GM19238 (cell line): ENCODE results near the gene GMDS.

Source experiments
- DNase-seq: peaks from one replicate; pipeline ENCODE4 v3.0.0; 2011; ENCODE audit warnings: low spot score; ENCODE audit not compliant: insufficient read length

The GMDS gene

GRCh38 chr6:1995636-1996035 lies 249.8 kb downstream of the GMDS start:
- DNase-seq = no peak

- DNase-seq = no peak
These were observed 252.4 kb downstream of the GMDS start for GRCh38 chr6:1993042-1993441.

- no peak for DNase-seq
These were observed 254.0 kb downstream of the GMDS start for GRCh38 chr6:1991332-1991878.

GRCh38 chr6:1988843-1989242 lies 256.6 kb downstream of the GMDS start:
- no peak for DNase-seq

GRCh38 chr6:1987640-1988039 lies 257.8 kb downstream of the GMDS start:
- DNase-seq = no peak

- no peak for DNase-seq
These were observed 258.8 kb downstream of the GMDS start for GRCh38 chr6:1986454-1987243.

- no peak for DNase-seq
These were observed 260.9 kb downstream of the GMDS start for GRCh38 chr6:1984346-1984994.

GRCh38 chr6:1983850-1984249 lies 261.6 kb downstream of the GMDS start:
- no peak for DNase-seq

- no peak for DNase-seq
These were observed 272.4 kb downstream of the GMDS start for GRCh38 chr6:1972962-1973361.

- no peak for DNase-seq
These were observed 273.8 kb downstream of the GMDS start for GRCh38 chr6:1971612-1972011.

- no peak for DNase-seq
These were observed 275.2 kb downstream of the GMDS start for GRCh38 chr6:1970151-1970561.

GRCh38 chr6:1966713-1967112 lies 278.7 kb downstream of the GMDS start:
- no peak for DNase-seq

GRCh38 chr6:1965596-1966224 lies 279.7 kb downstream of the GMDS start:
- no peak for DNase-seq

- DNase-seq = no peak
These were observed 281.8 kb downstream of the GMDS start for GRCh38 chr6:1963596-1963995.

GRCh38 chr6:1962201-1962600 lies 283.2 kb downstream of the GMDS start:
- DNase-seq = no peak

GRCh38 chr6:1960486-1961142 lies 284.8 kb downstream of the GMDS start:
- DNase-seq = no peak

- DNase-seq = no peak
These were observed 287.1 kb downstream of the GMDS start for GRCh38 chr6:1958257-1958656.

GRCh38 chr6:1957746-1958145 lies 287.7 kb downstream of the GMDS start:
- DNase-seq = no peak

GRCh38 chr6:1952740-1953360 lies 292.6 kb downstream of the GMDS start:
- no peak for DNase-seq

GRCh38 chr6:1950631-1951030 lies 294.8 kb downstream of the GMDS start:
- DNase-seq = no peak

- DNase-seq = no peak
These were observed 295.9 kb downstream of the GMDS start for GRCh38 chr6:1949538-1949937.
